GM19372 (cell line): ENCODE data around the gene TDRD9.
"Not testable (repeated sequence)": the region's sequence is repeated elsewhere in the genome, so short reads cannot be mapped to it uniquely, and the experiment has no call there.

Experiments used
- ATAC-seq: cut with Tn5 transposase; IDR thresholded peaks from one replicate; pipeline ENCODE4 v1.9.1; 2021; ENCODE audit warnings: mild to moderate bottlenecking, low read depth, moderate library complexity; ENCODE audit not compliant: unreplicated experiment

Gene TDRD9

GRCh38 chr14:103969961-103970360 is 41.7 kb downstream of the TDRD9 start:
- ATAC-seq: no peak

- ATAC-seq: no peak
Measured at GRCh38 chr14:103973354-103973753, 45.1 kb downstream of the TDRD9 start.

GRCh38 chr14:103974575-103974974 is 46.3 kb downstream of the TDRD9 start:
- no peak for ATAC-seq

GRCh38 chr14:103980623-103981238 is 52.5 kb downstream of the TDRD9 start:
- ATAC-seq: not testable (repeated sequence)

- ATAC-seq: no peak
Measured at GRCh38 chr14:103984196-103984595, 55.9 kb downstream of the TDRD9 start.

DNA sequence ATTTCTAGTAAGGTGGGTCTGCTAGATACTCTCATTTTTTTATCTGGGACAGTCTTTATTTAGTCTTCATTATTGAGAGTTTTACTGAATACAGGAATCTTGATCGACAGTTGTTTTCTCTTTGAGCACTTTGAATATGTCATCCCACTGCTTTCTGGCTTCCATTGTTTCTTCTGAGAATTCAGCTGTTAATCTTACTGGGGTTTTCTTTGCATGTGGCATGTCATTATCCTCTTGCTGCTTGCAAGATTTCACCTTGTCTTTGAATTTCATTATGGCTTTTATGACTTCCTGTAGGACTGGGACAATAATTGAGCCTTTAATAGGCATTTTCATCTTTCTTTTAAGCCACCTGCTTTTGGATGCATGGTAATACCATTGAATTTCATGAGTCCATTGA is 60.8 kb downstream of the TDRD9 start:
- no peak for ATAC-seq

- ATAC-seq: no peak
Measured at GRCh38 chr14:103989964-103990363, 61.7 kb downstream of the TDRD9 start.

DNA sequence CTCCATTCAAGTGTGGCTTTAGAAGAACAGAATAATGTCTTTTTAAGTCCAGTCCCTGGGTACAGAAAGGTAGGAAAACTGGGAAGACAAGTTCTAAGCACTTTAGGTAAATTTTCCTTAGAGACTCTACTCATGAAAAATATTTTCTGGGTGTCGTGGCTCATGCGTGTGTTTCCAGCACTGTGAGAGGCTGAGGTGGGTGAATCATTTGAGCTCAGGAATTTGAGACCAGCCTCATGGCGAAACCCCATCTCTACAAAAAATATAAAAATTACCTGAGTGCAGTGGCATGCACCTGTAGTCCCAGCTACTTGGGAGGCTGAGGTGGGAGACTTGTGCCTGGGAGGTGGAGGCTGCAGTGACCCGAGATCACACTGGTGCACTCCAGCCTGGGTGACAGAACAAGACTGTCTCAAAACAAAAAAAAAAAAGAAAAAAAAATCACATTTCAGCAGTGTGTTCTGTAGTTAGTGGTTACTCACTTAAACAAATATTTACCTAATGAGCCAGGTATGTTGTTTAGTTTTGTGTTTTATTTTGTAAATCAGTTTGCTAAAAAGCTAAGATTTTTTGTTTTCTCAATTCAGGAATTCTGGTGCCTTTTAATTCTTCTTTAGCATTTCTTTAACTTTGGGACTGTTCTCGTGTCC is 66.4 kb downstream of the TDRD9 start:
- no peak for ATAC-seq

- ATAC-seq: no peak
Measured at GRCh38 chr14:103995876-103996275, 67.6 kb downstream of the TDRD9 start.

GRCh38 chr14:103997391-103997790 is 69.1 kb downstream of the TDRD9 start:
- no peak for ATAC-seq

- no peak for ATAC-seq
Measured at GRCh38 chr14:103998027-103998426, 69.8 kb downstream of the TDRD9 start.

DNA sequence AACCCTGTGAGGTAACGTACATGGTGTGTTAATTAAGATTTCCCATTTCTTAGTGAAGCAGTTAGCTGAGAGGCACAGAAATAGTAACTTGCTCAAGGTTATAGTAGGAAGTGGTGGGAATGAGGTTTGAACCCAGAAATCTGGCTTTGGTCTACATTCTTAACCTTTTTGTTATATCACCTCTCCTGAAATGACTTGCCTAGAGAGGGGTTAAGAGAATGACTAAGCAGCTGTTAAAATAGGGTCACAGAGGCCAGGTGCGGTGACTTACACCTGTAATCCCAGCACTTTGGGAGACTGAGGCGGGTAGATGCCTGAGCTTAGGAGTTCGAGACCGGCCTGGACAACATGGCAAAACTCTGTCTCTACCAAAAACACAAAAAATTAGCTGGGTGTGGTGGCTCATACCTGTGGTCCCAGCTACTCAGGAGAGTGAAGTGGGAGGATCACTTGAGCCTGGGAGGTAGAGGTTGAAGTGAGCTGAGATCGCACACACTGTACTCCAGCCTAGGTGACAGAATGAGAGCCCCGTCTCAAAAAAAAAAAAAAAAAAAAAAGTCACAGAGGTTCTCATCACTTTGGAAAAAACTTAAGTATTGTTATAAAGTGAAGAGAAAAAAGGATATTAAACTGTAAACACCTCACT is 71.7 kb downstream of the TDRD9 start:
- ATAC-seq: no peak

DNA sequence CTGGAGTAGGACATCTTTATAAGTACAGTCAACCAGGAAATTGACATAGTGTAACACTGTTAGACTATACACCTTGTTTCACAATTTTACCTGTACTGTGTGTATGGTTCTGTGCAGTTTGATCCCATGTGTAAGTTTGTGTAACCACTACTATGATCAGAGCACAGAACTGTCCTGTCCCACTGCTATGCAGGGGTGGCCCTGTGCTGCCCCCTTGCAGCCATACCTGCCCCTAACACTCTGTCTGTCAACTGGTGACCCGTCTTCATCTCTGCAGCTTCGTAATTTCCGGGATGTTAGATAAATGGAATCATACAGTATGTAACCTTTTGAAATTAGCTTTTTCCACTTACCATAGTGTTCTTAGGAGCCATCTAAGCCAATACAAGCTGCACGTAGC is 72.7 kb downstream of the TDRD9 start:
- ATAC-seq: no peak

- ATAC-seq: no peak
Measured at GRCh38 chr14:104003616-104004015, 75.4 kb downstream of the TDRD9 start.

GRCh38 chr14:104004849-104005248 is 76.6 kb downstream of the TDRD9 start:
- ATAC-seq: no peak

DNA sequence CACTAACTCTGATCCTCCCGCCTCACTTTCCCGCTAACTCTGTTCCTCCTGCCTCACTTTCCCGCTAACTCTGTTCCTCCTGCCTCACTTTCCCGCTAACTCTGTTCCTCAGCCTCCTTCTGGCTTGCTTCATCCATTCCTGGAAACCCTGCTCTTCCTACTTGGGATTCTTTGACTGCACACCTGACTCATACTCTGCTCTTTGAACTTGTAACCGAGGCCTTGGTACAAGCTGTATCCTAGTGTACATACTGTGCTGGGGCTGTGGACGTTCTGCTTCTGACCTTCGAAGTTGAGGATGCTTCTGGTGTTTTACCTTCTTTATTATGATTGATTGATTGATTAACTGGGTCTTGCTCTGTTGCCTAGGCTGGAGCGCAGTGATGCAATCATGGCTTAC is 77.2 kb downstream of the TDRD9 start:
- no peak for ATAC-seq

DNA sequence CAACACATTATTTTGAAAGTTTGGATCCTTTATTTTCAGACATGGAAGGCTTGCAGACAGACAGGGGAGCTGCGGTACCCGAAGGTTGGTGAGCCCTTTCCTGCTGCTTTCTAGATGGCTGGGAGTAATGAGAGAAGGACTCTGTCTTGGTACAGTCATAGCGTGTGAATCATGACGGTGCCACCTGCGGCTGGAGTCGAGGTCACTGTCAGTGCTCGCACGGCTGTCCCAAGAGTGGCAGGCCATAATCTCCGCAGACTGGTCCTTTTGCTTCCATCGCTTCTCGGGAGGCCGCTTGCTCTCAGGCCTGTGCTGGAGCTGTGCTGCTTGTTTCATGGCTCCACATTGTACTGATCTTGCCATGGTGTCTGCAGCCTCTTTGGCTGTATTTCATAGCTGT is 78.9 kb downstream of the TDRD9 start:
- ATAC-seq: no peak

DNA sequence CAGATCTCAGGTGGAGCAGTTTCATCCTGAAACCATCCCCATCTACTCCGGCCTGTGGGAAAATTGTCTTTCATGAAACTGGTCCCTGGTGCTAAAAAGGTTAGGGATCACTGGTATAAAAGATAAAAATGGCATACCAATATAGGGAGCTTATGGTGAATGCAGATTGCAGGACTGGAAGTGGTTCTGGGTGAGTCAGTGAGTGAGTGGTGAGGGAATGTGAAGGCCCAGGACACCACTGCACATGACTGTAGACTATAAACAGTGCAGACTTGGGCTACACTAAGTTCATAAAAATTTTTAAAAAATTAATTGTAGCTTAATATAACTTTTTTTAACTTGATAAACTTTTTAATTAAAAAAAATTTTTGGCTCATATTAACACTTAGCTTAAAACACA is 81.0 kb downstream of the TDRD9 start:
- no peak for ATAC-seq

DNA sequence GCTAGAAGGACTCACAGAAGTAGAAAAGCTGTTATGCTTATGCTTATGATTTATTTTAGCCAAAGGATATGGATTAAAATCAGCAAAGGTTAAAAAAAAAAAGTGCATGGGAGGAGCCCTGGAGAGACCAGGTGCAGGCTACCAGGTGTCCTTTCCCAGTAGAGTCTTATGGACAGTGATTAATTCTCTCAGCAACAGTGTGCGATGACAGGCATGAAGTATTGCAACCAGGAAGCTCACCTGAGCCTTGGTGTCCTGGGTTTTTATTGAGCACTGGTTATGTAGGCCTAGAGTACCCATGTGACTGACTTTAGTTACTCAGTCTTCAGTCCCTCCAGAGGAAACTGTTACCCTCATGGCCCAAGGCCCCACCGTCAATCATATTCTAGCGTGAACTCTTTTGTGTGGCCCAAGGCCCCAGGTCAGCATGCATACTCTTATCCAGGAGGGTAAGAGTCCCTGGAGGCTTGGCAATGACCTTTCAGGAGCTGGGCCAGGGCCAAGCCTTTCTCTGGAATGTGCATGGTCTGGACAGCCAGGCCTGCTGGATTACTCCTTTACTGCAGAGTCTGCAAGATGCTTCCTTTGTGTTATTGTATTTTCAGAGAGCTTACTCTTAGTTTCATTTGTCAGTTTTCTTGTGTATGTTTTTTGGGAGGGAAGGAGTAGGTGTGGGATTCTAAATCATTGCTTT is 83.7 kb downstream of the TDRD9 start:
- ATAC-seq: no peak

DNA sequence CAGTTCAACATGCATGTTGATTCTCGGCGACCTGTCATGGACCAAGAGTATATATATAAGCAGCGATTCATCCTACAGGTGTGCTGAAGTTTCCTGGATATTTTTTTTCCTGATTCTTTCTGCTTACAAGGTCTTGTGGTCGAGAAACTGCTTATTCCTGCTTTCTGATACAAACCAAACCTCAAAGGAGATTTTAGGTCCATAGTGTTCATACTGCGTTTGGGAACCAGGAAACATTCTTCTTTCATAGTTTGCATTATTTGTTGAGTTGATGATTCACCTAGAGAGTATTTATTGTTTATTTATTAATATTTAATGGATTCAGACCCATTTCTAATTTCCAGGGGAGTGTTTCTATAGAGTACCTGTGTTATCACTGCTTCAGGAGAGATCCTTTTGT is 86.5 kb downstream of the TDRD9 start:
- no peak for ATAC-seq

DNA sequence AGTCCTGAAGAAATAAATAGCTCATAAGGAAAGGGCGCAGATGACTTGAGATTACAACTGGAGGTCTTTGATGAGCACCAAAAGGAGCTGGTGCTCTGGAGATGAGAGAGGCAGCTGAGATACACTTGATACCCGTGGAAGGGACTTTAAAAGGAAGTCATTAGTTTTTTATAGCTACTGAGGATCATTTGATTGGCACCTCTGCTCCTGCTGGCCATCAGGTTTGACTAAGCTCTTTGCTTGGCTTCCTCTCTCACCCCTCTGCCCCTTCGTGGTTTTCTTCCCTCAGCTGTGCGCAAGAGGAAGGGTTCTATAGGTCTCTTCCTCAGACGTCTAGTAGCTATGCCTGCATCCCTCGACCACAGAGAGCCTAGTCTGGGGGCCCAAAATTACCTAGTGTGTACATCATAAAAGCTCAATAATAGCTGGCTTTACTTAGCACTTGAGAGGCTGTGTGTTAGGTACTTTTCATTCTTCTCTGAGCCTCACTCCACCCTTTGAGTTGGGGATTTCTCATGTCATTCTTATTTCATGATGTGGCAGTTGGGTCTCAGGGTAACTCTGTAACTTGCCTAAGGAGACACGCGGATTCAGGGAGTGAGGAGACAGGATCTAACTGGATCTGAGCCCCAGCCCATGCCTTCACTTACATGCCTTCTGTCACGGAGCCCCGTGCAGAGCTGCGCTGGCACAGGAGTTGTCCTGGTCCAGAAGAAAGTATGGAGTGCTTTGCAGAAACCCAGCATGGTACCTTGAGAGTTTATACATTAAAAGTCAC is 88.8 kb downstream of the TDRD9 start:
- ATAC-seq: no peak
